K562 (cell line): Measurements from ENCODE around the gene LOXHD1. TPM values are rescaled to one million over a fixed set of nuclear protein-coding genes. Genes with fewer than 3 reads are reported as not detected.

ENCODE experiments used
- ATAC-seq: fragments of 200-7000 bp; cut with Tn5 transposase; 3 replicates; pipeline ENCODE4 v1.9.1; 2020; ENCODE audit warnings: moderate library complexity
- BruUV-seq: library from RNA; stranded (reverse); fragments of 400-500 nt; replicated peaks from 2 replicates; lab custom pipeline; 2021; lab: Mats Ljungman, UMichigan
- CTCF ChIA-PET: fragments of 300-600 bp; formaldehyde crosslinking; extraction: SDS; loops from one replicate; lab custom pipeline; 2021; ENCODE audit warnings: low intra/inter-chr PET ratio; lab: Yijun Ruan, JAX
- POLR2A ChIA-PET: fragments of 300-600, 350-650 bp; sonication (Branson Sonifier 250); formaldehyde crosslinking; extraction: SDS; loops from one replicate; lab custom pipeline; 2021; ENCODE audit warnings: antibody characterized with exemption, inconsistent platforms; lab: Yijun Ruan, JAX
- DNase-seq, 4 experiments: peaks; one replicate each; pipeline versions ENCODE4 v3.0.0 to v3.0.0-alpha.2; 2011 to 2018; ENCODE audit warnings: low spot score in 3 of 4, mixed read lengths in 3 of 4; ENCODE audit errors: extremely low read depth in 1 of 4
- FAIRE-seq: peaks from 2 replicates; lab custom pipeline; 2011; peaks lifted over from hg19 to GRCh38; lab: Jason Lieb, UNC
- H2AFZ ChIP-seq: 2 replicates; pipeline ENCODE4 v1.6.0; 2011; ENCODE audit warnings: low read depth, low read length, control low read depth, inconsistent platforms
- H3K27ac ChIP-seq: fragments of 200-600 bp; 3 replicates; pipeline ENCODE4 v1.8.0; 2011; ENCODE audit warnings: low read depth, mild to moderate bottlenecking, control low read depth, inconsistent platforms, low read length, moderate library complexity, mixed read lengths; ENCODE audit errors: extremely low read depth
- H3K27me3 ChIP-seq, 2 experiments: fragments of 300-600 bp in 1 of 2; 2 replicates in 1 of 2; 3 replicates in 1 of 2; pipeline versions ENCODE4 v1.6.0 to v1.8.0; 2011; ENCODE audit warnings: inconsistent platforms in 2 of 2, low read length in 2 of 2, mild to moderate bottlenecking in 1 of 2, mixed read lengths in 1 of 2, moderate library complexity in 1 of 2; ENCODE audit not compliant: control insufficient read depth in 2 of 2, insufficient read depth in 2 of 2
- H3K36me3 ChIP-seq: fragments of 300-600 bp; 3 replicates; pipeline ENCODE4 v1.8.0; 2011; ENCODE audit warnings: mild to moderate bottlenecking, low read length, inconsistent platforms; ENCODE audit not compliant: control insufficient read depth, insufficient read depth
- H3K4me1 ChIP-seq, 2 experiments: fragments of 200-600 bp in 1 of 2; replicated peaks in 1 of 2; 2 replicates in 1 of 2; 3 replicates in 1 of 2; pipeline versions ENCODE4 v1.5.1 to v1.8.0; 2011; ENCODE audit warnings: inconsistent platforms in 2 of 2, low read length in 2 of 2, mild to moderate bottlenecking in 1 of 2, mixed read lengths in 1 of 2, moderate library complexity in 1 of 2; ENCODE audit not compliant: control insufficient read depth in 2 of 2, insufficient read depth in 2 of 2
- H3K4me2 ChIP-seq: 2 replicates; pipeline ENCODE4 v1.6.1; 2011; ENCODE audit warnings: low read length, control low read depth, inconsistent platforms, mixed read lengths; ENCODE audit not compliant: insufficient read depth
- H3K4me3 ChIP-seq: fragments of 200-600 bp; sonication (generic), shearing (Covaris generic); 2 replicates; pipeline ENCODE4 v1.5.1; 2016; ENCODE audit warnings: control low read depth, inconsistent platforms
- H3K79me2 ChIP-seq: fragments of 200-600 bp; 3 replicates; pipeline ENCODE4 v1.8.0; 2011; ENCODE audit warnings: low read length, inconsistent platforms; ENCODE audit not compliant: control insufficient read depth, insufficient read depth
- H3K9ac ChIP-seq, 2 experiments: 2 replicates each; pipeline versions ENCODE4 v1.6.0 to v1.6.1; 2011; ENCODE audit warnings: low read depth in 2 of 2, low read length in 2 of 2, control low read depth in 1 of 2, inconsistent platforms in 1 of 2, mild to moderate bottlenecking in 1 of 2, mixed read lengths in 1 of 2; ENCODE audit not compliant: insufficient read depth in 1 of 2
- H3K9me1 ChIP-seq: one replicate; pipeline ENCODE4 v1.6.0; 2011; ENCODE audit warnings: inconsistent platforms, mild to moderate bottlenecking, low read length, moderate library complexity; ENCODE audit not compliant: control insufficient read depth, insufficient read depth
- H3K9me3 ChIP-seq: replicated peaks from 2 replicates; pipeline ENCODE4 v1.5.1; 2011; ENCODE audit warnings: low read depth, low read length, inconsistent platforms; ENCODE audit not compliant: control insufficient read depth, insufficient read depth
- H4K20me1 ChIP-seq: replicated peaks from 2 replicates; pipeline ENCODE4 v1.6.1; 2011; ENCODE audit warnings: low read length, inconsistent platforms, mixed read lengths; ENCODE audit not compliant: control insufficient read depth, insufficient read depth
- CEBPG ChIP-seq, 3 experiments: fragments of 200-800 bp in 1 of 3; sonication (Bioruptor generic) in 1 of 3; sonication (generic) in 1 of 3; formaldehyde crosslinking in 1 of 3; IDR thresholded peaks in 2 of 3; conservative IDR thresholded peaks in 1 of 3; 2 replicates each; pipeline versions ENCODE4 v1.6.1 to v1.8.0; 2016 to 2022; ENCODE audit warnings: missing compliant biosample characterization in 2 of 3, missing genetic modification characterization in 2 of 3, mild to moderate bottlenecking in 1 of 3, missing genetic modification reagents in 1 of 3
- HEY1 ChIP-seq: fragments of 250-450 bp; sonication (Bioruptor Pico); IDR thresholded peaks from 2 replicates; pipeline ENCODE4 v1.5.0; 2020; ENCODE audit warnings: mild to moderate bottlenecking, moderate library complexity, borderline replicate concordance
- PYGO2 ChIP-seq: fragments of 450-650 bp; IDR thresholded peaks from 2 replicates; pipeline ENCODE4 v1.6.1; 2016; ENCODE audit warnings: mild to moderate bottlenecking, missing genetic modification characterization, moderate library complexity, missing compliant biosample characterization
- SNIP1 ChIP-seq: fragments of 450-650 bp; IDR thresholded peaks from 2 replicates; pipeline ENCODE4 v1.7.1; 2017; ENCODE audit warnings: low read depth, mild to moderate bottlenecking
- ZNF124 ChIP-seq: sonication (generic); formaldehyde crosslinking; IDR thresholded peaks from 2 replicates; pipeline ENCODE4 v1.8.1; 2022; ENCODE audit warnings: missing genetic modification reagents
- ZNF76 ChIP-seq: fragments of 250-450 bp; sonication (Bioruptor Pico); IDR thresholded peaks from 2 replicates; pipeline ENCODE4 v1.4.0; 2020; ENCODE audit warnings: mild to moderate bottlenecking, moderate library complexity, borderline replicate concordance
- WGBS: fragments of 100-300 bp; shearing (Covaris generic); methylation state at CpG from one replicate; pipeline ENCODE4 v1.1.6; 2016; ENCODE audit warnings: low coverage, mixed read lengths; ENCODE audit not compliant: insufficient coverage; ENCODE audit errors: missing lambda C conversion rate; 5-methylcytosine and 5-hydroxymethylcytosine counted together
- in situ Hi-C: fragments of 300-500 bp; cut with MboI; formaldehyde crosslinking; loops from 4 replicates; pipeline ENCODE4 v1.15.0; 2018; ENCODE audit warnings: inconsistent platforms, mixed read lengths
- intact Hi-C: fragments of 100-400 bp; cut with micrococcal nuclease; formaldehyde crosslinking; loops from 2 replicates; pipeline ENCODE4 v1.14.2; 2022
- polyA plus RNA-seq, 8 experiments: library from polyadenylated mRNA; depleted of rRNA in 4 of 8; stranded (reverse) in 5 of 8; unstranded in 3 of 8; fragments of >200 nt; fragmentation: Nextera tagmentation in 2 of 8; fragmentation: Illumina TruSeq in 1 of 8; extraction: Ambion mirVana in 2 of 8; extraction: Trizol in 1 of 8; gene quantifications; 2 replicates each; pipeline versions ENCODE4 v1.2.1 to v1.2.3, GENCODE V29; 2011 to 2014; ENCODE audit warnings: inconsistent platforms in 1 of 8, missing spikeins in 1 of 8
- total RNA-seq, 7 experiments: library from RNA; depleted of rRNA in 6 of 7; stranded (reverse); fragments of >200 nt in 6 of 7; fragmentation: Illumina TruSeq in 2 of 7; extraction: Trizol in 2 of 7; gene quantifications; 2 replicates each; pipeline versions ENCODE4 v1.2.1 to v1.2.3, GENCODE V29; 2011 to 2021; ENCODE audit warnings: low replicate concordance in 1 of 7
- TF ChIP-seq, protein P1 (sequence below): fragments of 200-600 bp; sonication (generic); IDR thresholded peaks from one replicate; pipeline ENCODE4 v1.6.1; 2012; ENCODE audit warnings: mild to moderate bottlenecking, low read depth, low read length, inconsistent platforms

The LOXHD1 gene
- total and polyA plus RNA-seq, 9 of the 15 experiments (the other 6 are each of a cell fraction or from before 2014, with no cell fraction given): not detected

DNA sequence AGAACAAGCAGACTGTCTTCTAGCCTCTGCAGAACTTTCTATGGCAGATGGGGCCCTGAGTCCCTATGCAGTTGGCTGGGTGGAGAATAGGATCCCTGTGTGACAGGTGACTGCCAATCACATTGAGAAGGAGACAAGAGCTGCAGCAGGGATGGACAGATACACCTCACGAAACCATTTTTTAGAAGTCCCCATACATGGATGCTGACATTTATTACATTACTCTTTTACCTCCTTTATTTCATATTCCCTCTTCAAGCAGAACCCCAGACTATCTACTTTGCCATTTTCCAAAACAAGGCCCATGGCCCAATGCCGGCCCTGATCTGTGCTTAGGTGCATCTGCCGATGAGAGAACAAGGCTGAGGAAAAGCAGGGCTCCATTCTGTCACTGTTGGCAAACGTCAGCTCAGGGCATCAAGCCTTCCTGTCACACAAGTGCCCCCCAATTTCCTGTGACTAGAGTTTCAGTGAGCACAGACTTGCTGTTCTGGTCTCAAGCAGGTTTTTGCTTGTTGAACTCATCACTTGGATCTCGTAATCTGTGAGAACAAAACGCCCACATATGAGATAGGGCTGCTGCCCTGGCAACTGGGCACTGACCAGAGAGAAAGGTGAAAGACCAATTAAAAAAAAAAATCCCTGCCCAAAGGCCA lies 35.8 kb downstream of the LOXHD1 start:
- POLR2A ChIA-PET: no interaction called here
- FAIRE-seq (no peak), ATAC-seq (no peak), DNase-seq (no peak)
- no peak overlapping the region for H3K9ac ChIP-seq
- H3K4me2 ChIP-seq: no peak overlapping the region
- no peak overlapping the region for H2AFZ ChIP-seq
- no peaks in the 10 kb centered on the region for H3K9me3 ChIP-seq
- in situ Hi-C loops (no loop called here), intact Hi-C loops (loop anchor here (10.0 kb wide), 1 partner anchor 66 kb away; no protein-coding TSS in a partner anchor)
- H3K9me1 ChIP-seq: no peaks in the 10 kb centered on the region
- TF ChIP-seq ZNF124 (CRISPR knock-in tag) (no peak), HEY1 (CRISPR knock-in tag) (no peak), CEBPG (CRISPR knock-in tag; IDR thresholded peaks at IDR 0.05) (no peak), CEBPG (tag; conservative IDR thresholded peaks at IDR 0.05 in 1 of 2, IDR thresholded peaks at IDR 0.05 in 1 of 2) (no peak), PYGO2 (tag) (no peak), ZNF76 (no peak), SNIP1 (no peak)
- TF ChIP-seq, protein P1, sequence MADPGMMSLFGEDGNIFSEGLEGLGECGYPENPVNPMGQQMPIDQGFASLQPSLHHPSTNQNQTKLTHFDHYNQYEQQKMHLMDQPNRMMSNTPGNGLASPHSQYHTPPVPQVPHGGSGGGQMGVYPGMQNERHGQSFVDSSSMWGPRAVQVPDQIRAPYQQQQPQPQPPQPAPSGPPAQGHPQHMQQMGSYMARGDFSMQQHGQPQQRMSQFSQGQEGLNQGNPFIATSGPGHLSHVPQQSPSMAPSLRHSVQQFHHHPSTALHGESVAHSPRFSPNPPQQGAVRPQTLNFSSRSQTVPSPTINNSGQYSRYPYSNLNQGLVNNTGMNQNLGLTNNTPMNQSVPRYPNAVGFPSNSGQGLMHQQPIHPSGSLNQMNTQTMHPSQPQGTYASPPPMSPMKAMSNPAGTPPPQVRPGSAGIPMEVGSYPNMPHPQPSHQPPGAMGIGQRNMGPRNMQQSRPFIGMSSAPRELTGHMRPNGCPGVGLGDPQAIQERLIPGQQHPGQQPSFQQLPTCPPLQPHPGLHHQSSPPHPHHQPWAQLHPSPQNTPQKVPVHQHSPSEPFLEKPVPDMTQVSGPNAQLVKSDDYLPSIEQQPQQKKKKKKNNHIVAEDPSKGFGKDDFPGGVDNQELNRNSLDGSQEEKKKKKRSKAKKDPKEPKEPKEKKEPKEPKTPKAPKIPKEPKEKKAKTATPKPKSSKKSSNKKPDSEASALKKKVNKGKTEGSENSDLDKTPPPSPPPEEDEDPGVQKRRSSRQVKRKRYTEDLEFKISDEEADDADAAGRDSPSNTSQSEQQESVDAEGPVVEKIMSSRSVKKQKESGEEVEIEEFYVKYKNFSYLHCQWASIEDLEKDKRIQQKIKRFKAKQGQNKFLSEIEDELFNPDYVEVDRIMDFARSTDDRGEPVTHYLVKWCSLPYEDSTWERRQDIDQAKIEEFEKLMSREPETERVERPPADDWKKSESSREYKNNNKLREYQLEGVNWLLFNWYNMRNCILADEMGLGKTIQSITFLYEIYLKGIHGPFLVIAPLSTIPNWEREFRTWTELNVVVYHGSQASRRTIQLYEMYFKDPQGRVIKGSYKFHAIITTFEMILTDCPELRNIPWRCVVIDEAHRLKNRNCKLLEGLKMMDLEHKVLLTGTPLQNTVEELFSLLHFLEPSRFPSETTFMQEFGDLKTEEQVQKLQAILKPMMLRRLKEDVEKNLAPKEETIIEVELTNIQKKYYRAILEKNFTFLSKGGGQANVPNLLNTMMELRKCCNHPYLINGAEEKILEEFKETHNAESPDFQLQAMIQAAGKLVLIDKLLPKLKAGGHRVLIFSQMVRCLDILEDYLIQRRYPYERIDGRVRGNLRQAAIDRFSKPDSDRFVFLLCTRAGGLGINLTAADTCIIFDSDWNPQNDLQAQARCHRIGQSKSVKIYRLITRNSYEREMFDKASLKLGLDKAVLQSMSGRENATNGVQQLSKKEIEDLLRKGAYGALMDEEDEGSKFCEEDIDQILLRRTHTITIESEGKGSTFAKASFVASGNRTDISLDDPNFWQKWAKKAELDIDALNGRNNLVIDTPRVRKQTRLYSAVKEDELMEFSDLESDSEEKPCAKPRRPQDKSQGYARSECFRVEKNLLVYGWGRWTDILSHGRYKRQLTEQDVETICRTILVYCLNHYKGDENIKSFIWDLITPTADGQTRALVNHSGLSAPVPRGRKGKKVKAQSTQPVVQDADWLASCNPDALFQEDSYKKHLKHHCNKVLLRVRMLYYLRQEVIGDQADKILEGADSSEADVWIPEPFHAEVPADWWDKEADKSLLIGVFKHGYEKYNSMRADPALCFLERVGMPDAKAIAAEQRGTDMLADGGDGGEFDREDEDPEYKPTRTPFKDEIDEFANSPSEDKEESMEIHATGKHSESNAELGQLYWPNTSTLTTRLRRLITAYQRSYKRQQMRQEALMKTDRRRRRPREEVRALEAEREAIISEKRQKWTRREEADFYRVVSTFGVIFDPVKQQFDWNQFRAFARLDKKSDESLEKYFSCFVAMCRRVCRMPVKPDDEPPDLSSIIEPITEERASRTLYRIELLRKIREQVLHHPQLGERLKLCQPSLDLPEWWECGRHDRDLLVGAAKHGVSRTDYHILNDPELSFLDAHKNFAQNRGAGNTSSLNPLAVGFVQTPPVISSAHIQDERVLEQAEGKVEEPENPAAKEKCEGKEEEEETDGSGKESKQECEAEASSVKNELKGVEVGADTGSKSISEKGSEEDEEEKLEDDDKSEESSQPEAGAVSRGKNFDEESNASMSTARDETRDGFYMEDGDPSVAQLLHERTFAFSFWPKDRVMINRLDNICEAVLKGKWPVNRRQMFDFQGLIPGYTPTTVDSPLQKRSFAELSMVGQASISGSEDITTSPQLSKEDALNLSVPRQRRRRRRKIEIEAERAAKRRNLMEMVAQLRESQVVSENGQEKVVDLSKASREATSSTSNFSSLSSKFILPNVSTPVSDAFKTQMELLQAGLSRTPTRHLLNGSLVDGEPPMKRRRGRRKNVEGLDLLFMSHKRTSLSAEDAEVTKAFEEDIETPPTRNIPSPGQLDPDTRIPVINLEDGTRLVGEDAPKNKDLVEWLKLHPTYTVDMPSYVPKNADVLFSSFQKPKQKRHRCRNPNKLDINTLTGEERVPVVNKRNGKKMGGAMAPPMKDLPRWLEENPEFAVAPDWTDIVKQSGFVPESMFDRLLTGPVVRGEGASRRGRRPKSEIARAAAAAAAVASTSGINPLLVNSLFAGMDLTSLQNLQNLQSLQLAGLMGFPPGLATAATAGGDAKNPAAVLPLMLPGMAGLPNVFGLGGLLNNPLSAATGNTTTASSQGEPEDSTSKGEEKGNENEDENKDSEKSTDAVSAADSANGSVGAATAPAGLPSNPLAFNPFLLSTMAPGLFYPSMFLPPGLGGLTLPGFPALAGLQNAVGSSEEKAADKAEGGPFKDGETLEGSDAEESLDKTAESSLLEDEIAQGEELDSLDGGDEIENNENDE: no peak
- peaks cover 0 to 5% of the 10 kb centered on the region in 2 experiments; a peak in 2 of 5 replicates for H3K4me1 ChIP-seq
- no peaks in the 10 kb centered on the region for H3K36me3 ChIP-seq
- no peak overlapping the region for H3K27ac ChIP-seq
- H4K20me1 ChIP-seq: no peaks in the 10 kb centered on the region
- H3K4me3 ChIP-seq: no peak overlapping the region
- CTCF ChIA-PET: no interaction called here
- 0% methylated on average over 6 of the region's 6 CpGs for WGBS
- no peaks in the 10 kb centered on the region for H3K79me2 ChIP-seq
- no peaks in the 10 kb centered on the region; a peak in 1 of 5 replicates for H3K27me3 ChIP-seq
- BruUV-seq: no TSS peak
